Measurements from ENCODE around the gene MED13L.
A peak's percentile ranks its signal among the peaks of the same experiment; 100 is the strongest.
"Not testable (repeated sequence)": the region's sequence is repeated elsewhere in the genome, so short reads cannot be mapped to it uniquely, and the experiment has no call there.

The MED13L gene

DNA sequence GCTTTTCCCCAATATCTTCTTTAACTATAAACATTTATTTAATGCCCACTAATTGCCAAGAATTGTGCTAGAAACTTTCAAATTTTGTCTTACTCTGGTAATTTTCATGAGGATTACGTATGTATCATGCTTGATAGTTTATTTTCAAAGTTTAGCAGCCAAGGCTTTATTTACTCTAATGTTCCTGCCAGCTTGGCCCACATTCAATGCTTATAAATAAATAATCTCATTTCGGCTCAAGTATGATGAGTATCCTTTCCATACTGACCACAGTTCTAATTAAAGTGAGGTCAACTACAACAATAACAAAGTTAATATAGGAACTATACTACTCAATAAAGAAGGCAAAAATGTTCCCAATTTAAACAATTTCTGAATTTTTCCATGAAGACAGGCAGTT lies 259.2 kb downstream of the MED13L start:
- no peak for DNase-seq (ENCODE audit: low read depth, low spot score)

DNA sequence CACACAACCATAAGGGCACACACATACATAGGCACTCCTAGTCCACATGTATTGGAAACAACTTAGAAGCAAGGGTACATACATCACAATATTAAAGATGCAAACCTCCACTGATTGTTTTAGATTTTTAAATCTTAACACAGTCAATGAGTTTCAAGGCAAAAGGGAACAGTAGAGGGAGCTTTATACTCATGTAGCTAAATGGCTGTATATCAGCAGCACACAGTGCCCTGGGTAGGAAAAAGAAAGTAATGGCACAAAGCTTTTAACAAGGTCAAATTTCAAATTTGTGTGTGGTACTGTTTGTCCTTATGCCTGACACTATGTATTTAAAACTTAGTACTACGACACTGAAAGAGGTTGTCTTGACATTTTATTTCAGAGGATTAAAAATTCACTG lies 262.0 kb downstream of the MED13L start:
- DNase-seq (ENCODE audit: low read depth, low spot score): no peak

DNA sequence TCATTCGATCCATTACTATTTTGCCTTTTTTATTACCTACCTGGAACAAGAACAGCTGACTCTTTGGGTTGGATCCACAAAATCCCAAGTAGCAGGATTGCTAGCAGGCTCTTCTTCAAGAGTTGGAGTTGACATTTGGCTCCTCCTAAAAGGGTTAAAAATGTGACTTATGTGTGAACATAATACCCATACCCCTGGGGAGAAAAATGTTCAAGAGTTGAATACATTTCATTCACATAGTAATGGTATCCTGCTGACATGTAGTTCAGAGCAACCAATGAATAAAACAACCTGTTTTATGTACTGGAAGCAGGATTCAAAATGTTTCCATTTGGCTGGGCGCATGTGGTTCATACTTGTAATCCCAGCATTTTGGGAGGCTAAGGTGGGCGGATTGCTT lies 264.7 kb downstream of the MED13L start:
- no peak for DNase-seq (ENCODE audit: low read depth, low spot score)

- DNase-seq (ENCODE audit: low read depth, low spot score): no peak
These were observed 266.3 kb downstream of the MED13L start for GRCh38 chr12:116011217-116011616.

DNA sequence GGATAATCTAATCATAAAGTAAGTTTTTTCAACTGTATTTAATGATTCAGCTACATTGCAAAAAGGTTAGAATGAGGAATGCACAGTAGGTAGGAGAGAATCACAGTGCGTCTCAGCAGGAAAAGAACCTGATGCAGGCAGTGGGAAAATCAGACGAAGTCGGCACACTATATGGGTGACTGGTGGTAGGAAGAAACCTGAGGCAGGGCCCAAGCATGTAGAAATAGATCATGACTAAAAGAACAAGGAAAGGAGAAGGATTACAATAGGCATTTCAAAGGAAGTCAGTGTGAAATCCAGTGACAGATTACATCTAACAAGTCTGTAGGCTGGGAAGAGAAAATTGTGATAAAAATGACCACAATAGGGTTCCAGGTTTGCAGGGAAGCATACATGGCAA lies 267.0 kb downstream of the MED13L start:
- DNase-seq (ENCODE audit: low read depth, low spot score): no peak

DNA sequence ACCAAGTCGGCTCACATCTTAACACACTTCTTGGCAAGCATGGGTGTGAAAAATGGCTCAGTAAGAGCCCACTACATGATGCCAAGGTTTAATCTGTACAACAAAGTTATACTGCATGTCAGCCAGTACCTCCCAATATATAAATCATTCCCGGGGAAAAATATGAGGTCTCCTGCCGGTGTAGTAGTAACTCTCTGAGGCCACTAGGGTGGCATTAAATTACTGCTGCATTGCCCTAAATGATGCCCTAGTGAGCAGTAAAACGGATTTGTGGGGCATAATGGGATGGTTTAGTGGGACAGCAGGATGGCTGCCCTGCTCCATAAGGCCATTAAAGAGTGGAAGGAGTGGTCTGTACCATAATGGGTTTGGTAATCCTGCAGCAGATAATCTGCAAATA lies 267.7 kb downstream of the MED13L start:
- no peak for DNase-seq (ENCODE audit: low read depth, low spot score)

GRCh38 chr12:116006141-116006540 lies 271.4 kb downstream of the MED13L start:
- no peak for DNase-seq (ENCODE audit: low read depth, low spot score)

- DNase-seq (ENCODE audit: low read depth, low spot score): no peak
These were observed 274.5 kb downstream of the MED13L start for GRCh38 chr12:116002890-116003536.

DNA sequence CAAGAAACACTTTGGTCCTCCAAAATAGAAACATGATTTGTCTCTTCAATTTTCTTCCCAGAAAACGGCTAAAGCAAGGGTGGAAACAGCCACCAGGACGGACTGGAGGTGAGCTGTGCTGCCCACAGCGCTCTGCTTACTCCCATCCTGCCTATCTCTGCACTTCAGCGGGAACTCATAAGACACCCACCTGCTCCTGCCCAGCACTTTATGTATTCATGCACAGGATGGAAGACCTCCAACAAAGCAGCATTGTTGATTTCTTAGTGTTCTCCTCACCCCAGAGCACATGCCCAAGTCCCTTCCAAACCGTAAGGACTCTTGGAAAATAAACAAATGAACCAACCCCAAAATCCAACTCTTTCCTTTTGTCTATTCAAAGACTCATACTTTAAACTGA lies 277.2 kb downstream of the MED13L start:
- no peak for DNase-seq (ENCODE audit: low read depth, low spot score)

DNA sequence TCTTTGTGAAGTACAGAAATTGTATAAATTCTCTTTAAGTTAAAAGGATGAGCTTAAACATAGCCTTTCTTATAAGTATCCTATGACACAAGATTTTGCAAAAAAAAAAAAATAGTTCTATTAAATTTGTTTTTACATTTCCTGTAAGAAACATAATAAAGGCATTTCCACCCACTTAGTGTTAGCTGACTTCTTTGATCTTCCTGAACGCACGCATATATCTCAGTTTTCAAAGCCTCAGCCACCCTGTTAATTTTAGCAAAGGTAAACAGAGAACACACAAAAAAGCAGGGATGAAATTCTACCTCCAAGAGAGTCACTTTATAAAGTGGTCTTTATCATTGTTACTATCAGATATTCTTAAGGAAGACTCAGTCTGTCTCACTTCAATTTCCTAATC lies 277.9 kb downstream of the MED13L start:
- DNase-seq (ENCODE audit: low read depth, low spot score): no peak

DNA sequence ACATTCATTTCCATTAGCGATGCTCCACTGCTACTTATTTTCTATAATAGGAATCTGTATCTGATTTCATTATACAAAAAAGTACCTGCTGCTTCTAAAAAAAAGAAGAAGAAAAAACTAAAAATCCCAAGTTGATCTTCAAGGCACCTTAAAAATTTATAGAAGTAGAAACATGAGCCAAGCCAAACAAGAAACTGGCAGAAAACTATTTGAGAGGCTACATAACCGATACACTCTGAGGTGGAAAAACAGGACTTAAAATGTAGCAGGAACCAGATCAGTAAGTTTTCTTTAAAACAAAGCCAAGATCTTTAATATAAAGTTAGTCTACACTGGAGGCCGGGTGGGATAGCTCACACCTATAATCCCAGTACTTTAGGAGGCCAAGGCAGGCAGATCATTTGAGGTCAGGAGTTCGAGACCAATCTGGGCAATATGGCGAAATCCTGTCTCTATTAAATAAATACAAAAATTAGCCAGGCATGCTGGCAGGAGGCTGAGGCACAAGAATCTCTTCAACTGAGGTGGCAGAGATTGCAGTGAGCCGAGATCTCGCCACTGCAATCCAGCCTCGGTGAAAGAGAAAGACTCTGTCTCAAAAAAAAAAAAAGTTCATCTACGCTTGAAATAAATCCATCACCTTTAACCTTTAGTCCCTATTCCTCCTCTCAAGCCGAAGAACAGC lies 278.6 kb downstream of the MED13L start:
- DNase-seq (ENCODE audit: low read depth, low spot score): no peak

- DNase-seq (ENCODE audit: low read depth, low spot score): peak; percentile 48
These were observed 279.3 kb downstream of the MED13L start for GRCh38 chr12:115998119-115998633.

- no peak for DNase-seq (ENCODE audit: low read depth, low spot score)
These were observed 283.8 kb downstream of the MED13L start for GRCh38 chr12:115993737-115994136.

DNA sequence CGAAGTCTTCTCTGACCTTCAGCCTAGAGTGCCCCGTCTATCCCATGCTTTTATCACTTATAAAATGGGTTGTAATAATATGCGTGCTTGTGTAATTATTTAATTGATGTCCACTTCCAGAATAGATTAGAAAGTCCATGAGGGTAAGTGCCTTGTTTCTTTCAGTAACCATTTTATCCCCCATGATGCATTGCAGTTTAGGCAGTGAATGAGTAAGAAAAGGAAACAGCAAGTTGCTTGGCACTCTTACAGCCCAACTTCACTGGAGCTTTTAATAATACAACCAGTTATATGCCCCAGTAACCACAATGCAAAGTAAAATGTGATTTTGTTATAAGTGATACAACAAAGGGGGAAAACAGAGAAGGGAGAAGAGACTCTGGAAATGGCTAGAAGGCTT lies 287.3 kb downstream of the MED13L start:
- no peak for DNase-seq (ENCODE audit: low read depth, low spot score)

- no peak for DNase-seq (ENCODE audit: low read depth, low spot score)
These were observed 288.6 kb downstream of the MED13L start for GRCh38 chr12:115988625-115989563.

DNA sequence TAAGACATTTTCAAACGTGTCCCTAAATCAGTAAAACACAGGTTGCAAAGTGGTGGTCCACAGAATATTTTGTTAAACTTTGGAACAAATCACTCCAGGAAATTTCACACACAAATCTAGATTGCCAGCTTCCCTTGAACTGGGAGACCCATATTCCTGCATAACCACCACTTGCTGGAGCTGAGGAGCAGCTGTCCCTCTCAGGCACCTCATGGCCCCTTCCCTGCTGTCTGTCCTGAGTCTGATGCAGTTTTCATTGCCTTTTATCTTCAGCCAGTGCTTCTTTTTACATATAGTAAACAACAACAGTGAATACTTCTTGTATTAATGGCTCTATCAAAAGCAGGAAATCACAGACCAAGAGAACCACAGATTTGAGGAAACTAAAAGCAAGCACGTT lies 289.3 kb downstream of the MED13L start:
- DNase-seq (ENCODE audit: low read depth, low spot score): no peak

- DNase-seq (ENCODE audit: low read depth, low spot score): no peak
These were observed 292.9 kb downstream of the MED13L start for GRCh38 chr12:115984616-115985015.

GRCh38 chr12:115983226-115983798 lies 294.2 kb downstream of the MED13L start:
- DNase-seq (ENCODE audit: low read depth, low spot score): peak; percentile 15

DNA sequence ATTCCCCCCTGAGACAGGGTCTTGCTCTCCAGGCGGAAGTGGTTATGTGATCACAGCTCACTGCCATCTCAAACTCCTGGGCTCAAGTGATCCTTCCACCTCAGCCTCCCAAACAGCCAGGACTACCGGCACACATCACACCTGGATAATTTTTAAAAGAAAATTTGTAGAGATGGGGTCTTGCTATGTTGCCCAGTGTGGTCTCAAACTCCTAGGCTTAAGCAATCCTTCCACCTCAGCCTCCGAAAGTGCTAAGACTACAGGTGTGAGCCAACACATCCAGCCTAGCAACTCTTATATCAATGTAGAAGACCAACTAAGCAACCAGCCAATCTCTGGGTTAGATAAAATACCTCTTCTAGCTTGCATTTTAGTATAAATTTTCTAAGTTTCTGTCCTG lies 297.2 kb downstream of the MED13L start:
- no peak for DNase-seq (ENCODE audit: low read depth, low spot score)

- no peak for DNase-seq (ENCODE audit: low read depth, low spot score)
These were observed 297.6 kb downstream of the MED13L start for GRCh38 chr12:115979851-115980250.

DNA sequence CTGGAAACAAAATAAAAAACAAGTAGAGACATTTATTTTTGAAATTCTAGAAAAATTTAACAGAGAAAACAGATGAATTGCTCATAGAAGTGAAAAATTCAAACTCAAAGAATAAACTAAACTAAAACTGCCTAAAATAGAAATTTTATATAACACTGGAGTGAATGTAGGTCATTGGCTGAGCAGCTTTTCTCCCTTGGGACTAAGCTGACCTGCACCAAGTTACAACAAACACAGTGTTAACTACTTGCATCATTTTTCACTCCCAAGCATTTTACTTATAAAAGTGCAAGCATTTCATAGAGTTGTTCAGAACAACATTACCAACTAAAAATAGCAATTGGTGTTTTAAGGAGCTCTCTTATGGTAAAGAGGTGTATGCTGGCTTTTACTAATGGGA lies 298.1 kb downstream of the MED13L start:
- DNase-seq (ENCODE audit: low read depth, low spot score): no peak

GRCh38 chr12:115976829-115977228 lies 300.7 kb downstream of the MED13L start:
- not testable (repeated sequence) for DNase-seq (ENCODE audit: low read depth, low spot score)

Measured in iPS DF 19.7 (cell line).